Activated CD8-positive, alpha-beta memory T cell treated with anti-CD3 and anti-CD28 coated beads for 4 hours (primary cell): ENCODE data around the gene LRRC4C.
"Not testable (repeated sequence)": the region's sequence is repeated elsewhere in the genome, so short reads cannot be mapped to it uniquely, and the experiment has no call there.

Source experiments
- DNase-seq, 2 donors: peaks; one replicate each; pipeline ENCODE4 v3.0.0-alpha.2; 2020; ENCODE audit warnings: low read depth in 2 of 2

Gene LRRC4C

DNA sequence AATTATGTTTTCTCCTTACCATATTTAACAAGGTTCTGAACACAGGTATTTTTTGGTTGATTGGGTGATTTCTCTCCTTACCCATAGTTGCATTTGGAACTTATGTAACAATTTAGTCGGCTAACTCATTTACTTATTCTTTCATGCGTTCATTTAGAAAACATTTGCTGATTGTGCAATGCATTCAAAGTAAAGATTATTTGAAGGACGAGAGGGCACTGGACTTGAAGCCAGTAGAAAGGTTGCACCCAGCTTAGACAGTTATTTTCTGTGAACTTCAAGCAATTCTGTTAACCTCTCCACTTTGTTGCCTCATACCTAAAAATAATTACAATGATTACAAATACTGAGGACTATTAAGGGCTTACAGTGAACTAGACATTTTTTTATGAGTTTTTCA is 769.6 kb downstream of the LRRC4C start:
- DNase-seq = no peak

DNA sequence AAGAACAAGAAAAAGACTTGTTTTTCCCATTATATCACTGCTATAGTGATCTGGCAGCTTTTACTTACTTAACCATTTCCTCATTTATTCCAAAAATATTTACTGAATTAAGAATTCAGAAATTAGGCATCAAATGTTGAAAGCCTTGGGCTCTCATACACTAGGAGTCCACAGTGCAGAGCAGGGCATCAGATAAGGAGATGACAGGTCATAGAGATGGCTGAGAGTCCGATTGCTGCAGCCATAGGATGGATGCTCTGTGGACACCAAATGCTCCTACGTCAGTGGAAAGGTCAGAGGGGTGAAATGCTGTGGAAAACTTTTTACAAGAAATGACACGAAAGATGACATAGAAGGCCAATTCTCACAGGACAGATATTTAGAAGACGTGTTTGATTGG is 771.1 kb downstream of the LRRC4C start:
- no peak for DNase-seq

DNA sequence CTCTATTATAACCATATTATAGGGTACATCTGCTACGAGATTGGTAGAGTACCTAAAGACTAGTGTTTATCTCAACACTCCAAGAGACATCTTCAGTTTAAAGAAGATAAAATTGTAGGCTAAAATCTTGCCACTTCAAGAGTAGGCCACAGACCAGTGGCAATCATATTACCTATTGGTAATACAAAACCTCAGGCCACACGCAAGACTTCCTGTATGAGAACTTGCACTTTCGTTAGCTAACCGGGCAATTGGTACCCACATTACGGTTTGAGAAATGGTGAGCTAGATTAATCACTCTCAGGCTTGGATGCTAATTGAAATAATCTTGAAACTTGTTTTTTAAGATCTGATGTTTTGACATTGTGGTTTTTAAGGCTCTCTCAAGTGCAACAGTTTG is 772.7 kb downstream of the LRRC4C start:
- no peak for DNase-seq

DNA sequence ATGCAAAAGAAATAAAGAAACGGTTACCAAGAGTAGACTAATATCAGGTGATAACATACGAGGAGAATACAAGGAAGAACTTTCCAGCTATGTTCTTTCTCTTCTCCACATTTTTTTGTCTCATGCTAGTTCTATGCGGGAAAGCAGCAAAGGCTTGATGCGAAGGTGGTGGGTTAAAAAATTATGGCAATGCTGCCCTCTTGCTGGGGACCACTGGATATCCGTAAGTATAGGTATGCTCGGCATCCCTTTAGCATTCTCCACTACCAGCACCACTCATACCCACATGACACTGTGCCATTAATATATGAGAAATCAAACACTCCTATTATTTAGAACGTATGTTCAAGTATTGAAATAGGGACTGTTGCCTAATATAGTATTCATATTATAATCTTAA is 776.4 kb downstream of the LRRC4C start:
- DNase-seq = no peak

DNA sequence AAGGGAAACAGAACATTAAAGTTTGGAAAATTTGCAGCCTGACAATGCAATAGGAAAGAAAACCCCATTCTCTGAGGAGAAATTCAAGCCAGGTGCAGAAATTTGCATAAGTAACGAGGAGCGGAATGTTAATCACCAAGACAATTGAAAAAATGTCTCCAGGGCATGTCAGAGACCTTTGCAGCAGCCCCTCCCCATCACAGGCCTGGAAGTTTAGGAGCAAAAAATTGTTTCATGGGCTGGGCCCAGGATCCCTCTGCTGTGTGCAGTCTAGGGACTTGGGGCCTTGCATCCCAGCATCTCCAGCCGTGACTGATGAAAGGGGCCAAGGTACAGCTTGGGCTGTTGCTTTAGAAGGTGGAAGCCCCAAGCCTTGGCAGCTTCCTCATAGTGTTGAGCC is 780.2 kb downstream of the LRRC4C start:
- DNase-seq = no peak

DNA sequence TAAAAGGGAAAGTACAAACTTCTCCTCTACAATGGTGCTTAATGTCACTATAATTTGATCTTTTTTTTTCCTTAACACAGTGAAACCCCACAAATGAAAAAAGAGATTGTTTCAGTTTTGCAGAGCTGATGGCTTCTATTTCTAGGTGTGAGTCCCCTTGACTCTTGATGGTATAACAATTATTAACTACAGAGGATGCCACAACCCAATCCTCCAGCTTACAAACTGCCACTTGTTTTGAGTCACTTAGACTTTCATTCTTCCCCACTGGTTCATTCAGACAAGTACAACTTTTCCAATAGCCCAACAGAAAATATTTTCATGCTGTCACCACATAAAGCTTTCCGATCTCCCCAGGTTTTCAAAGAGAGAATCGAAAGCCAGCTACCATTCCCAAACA is 812.2 kb downstream of the LRRC4C start:
- DNase-seq = no peak

DNA sequence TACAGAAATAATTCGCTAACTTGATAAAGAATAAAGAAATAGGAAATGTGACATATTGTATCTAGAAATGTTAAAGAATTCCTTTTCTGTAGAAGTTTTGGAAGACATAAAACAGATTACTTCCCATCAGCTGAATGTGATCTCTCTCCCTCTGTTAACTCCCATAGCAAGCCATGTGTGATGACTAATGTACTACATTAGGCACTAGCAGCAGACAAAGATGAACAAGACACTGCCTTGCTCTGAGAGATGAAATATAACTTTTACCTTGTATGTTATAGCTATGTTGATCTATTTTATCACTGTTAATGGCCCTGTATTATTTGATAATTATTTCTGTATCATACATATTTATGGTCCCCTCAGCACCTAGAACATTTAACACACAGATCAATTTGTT is 817.2 kb downstream of the LRRC4C start:
- DNase-seq = no peak

DNA sequence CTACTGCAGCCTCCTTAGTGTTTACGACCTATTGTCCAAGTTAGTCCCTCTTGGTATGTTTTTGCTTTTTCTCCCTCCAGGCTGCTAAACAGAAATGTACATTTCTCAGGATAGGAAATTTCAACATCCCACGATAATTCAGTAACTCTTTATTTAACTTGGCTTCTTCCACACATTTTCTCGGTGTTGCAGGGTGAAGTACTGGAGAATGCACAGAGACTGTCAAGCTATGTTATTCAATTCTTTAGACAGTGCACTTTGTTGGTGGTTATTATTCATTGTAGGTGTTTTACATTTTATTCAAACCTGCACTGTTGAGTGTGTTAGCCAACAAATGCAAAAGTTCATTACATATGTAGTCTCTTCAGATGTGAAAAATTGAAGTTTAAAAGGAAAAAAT is 839.8 kb downstream of the LRRC4C start:
- no peak for DNase-seq

DNA sequence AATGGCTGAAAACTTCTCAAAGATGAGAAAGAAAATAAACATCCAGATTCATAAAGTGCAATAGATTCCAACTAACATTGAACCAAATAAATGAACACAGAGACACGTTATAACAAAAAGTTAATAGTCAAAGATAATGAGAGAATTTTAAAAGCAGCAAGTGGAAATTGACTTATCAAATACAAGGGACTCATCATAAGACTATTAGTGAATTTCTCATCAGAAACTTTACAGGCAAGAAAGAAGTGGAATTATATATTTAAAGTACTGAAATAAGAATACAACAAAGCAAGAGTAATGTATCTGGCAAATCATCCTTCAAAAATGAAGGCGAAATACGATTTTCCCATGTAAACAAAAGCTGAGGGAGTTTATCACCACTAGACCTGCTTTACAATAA is 852.7 kb downstream of the LRRC4C start:
- DNase-seq = no peak

DNA sequence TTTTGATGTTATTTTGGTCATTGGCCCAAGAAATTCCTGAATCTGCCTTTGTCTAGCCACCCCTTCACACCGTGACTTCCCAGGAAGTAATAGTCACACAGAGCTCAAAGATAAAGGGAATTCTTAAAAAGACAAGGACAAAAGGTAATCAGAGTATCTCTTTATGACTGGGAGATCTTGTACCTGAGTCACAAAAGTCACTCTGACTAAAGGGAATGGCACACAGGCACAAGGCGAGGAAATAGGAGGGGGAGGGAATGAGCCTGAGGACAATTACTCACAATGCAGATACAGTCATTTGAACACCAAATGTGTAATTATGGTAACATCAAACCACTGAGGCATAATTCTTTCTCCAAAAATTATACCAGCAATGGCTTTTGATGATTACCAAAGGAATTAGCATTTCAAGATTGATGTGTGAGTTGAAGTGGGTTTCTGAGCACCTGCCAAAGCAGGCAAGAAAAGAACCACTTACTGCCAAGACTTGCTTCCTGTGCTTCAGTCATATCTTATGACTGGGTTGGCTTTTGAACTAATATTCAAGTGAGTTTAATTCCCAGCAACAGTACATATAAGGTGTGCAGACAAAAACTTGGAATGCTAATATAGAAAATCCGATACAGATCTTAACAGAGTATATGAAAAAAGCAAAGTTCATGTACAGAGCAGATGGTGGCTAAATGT is 856.4 kb downstream of the LRRC4C start:
- no peak for DNase-seq

DNA sequence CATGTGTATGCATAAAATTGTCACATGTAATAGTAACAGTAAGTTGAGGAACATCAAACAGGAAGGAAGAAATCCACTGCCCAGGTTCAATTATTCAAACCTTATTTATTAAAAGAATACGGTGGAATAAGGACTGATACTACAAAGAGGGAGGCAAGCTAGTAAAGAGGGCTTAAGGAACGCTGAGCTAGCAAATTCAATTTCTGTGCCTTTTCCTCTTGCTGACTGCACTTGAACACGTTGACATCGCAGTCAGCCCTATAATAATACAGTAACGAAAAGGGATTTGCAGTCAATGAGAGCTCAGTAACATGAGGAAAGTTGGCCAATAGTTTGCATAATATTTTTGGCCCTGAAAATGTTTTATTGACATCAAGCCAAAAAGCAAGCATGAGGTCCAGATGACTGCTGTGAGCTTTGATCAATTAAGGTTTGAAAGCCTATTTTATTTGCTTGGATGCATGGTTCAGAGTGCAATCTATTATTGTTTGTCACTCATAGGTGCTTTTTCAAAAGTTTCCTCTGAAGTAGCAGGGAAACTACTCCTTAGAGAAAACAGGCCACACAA is 861.8 kb downstream of the LRRC4C start:
- DNase-seq = no peak

DNA sequence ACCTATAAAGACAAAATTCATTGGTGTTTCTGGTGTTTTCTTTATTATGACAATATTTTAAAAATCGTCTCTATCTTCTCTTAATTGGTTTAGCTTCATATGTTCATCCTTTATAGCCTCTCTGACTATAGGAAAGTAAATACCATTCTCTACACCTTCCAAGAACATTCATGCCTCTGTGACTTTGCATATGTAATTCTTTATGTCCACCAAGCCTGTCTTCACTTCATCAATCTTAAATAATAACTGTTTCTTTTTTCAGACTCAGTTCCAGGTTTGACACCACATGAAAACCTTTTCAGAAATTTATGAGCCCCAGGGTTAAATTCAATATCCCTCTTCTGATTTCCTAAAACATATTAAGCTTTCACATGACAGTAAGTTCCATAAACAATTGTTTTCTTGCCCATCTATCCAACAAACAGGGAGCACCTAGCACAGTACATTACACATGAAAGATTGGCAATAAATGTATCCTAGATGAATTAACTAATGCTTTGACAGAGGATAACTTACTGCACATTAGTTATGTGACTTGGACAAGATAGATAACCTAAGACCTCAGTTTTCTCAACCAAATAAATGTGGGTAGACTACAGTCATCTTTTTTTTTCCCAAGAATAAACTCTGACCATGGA is 886.1 kb downstream of the LRRC4C start:
- no peak for DNase-seq

DNA sequence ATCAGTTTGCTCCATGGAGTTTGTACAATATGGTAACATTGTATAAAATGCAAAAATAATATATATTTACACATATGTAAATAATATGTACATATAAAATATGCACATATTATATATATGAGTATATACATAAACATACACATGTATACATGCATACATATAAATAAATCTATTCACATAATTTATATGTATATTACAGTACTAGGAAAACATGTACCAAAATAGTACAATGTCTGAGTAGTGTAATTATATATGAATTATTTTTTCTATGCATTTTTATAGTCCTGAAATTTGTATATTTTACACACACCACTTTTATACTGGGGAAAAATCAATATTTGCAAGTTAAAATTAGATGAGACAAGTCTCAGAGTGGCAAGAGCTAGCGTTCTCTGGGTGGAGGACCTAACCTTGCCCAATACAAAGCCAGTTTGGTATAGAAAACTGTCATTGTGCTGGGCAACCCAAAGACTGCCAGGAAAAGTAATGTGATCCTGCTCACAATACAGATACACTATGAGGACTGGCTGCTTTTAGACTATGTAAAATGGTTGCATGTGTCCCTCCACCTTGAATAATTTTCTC is 889.4 kb downstream of the LRRC4C start:
- no peak for DNase-seq

DNA sequence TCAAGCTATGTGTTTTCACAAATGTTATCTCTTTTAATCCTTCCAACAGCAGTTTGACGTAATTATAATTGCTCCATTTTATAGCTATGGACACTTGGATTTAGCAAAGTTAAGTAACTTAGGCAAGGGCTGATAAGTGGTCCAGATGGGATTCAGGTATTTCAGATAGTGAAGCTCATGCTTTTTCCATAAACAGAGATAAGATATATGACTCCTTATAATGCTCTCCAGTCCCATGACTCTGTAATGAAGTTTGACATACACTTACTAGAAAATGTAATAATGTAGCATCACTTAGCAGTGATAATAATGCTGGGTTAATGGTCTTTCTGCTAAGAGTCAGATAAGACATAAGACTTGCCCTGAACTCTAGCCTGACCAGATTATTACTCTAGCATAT is 892.1 kb downstream of the LRRC4C start:
- DNase-seq = no peak

DNA sequence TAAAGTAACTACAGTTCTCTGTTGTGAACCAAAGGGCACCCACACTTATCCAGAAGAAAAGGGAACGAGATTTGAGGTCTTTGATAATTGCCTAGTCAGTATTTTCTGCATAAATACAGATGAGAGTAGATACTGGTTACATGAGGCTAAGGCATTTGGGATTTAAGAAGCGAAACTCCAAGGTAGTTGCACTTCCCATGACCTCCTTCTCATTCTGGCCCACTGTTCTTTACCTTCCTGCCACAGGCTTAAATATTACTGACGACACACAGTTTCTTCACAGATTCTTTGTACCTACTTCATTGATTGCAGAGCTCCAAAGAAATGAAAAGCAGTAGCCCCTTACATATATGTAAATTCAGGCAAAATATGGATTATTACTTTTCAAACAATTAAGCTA is 915.3 kb downstream of the LRRC4C start:
- DNase-seq = no peak

DNA sequence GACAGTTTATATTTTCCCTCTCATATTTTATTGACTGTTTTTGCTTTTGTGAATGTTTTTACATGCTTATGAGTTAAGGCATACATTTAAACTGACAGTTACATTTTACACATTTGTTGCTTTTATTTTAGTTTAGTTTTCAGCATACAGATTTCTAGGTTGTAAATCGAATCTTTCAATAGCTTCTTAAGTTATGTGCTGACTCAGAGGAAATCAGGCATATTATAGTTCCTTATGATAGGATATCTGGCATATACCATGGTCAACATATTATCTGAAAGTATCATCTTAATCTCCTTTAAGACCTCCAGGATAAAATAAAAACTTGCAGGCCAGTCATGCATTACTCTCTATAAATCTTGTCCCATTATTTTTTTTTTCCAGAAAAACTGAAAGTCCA is 916.6 kb downstream of the LRRC4C start:
- DNase-seq = no peak

DNA sequence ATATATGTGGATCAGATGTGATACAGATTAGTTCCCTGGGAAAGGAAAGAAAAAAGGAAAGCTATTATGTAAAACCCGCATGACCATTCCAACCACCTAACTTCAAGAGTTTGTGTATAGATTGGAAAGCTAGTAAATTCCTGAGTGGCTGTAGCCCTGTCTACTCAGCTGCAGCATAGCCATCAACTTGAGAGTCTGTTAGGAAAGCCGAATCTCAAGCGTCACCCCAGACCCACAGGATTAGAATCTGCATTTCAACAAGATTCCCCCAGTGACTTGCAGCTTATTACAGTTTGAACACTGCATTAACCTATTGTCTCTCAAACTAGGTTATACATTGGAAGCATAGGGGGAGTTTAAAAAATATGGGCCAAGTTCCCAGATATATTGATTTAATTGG is 921.7 kb downstream of the LRRC4C start:
- DNase-seq = no peak

DNA sequence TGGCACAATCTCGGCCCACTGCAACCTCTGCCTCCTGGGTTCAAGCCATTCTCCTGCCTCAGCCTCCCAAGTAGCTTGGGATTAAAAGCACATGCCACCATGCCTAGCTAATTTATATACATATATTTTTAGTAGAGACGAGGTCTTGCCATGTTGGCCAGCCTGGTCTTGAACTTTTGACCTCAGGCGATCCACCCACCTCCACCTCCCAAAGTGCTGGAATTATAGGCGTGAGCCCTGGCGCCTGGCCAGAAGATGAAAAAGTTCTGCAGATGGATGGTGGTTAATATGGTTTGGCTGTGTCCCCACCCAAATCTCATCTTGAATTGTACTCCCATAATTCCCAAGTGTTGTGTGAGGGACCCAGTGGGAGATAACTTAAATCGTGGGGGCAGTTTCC is 937.4 kb downstream of the LRRC4C start:
- not testable (repeated sequence) for DNase-seq

DNA sequence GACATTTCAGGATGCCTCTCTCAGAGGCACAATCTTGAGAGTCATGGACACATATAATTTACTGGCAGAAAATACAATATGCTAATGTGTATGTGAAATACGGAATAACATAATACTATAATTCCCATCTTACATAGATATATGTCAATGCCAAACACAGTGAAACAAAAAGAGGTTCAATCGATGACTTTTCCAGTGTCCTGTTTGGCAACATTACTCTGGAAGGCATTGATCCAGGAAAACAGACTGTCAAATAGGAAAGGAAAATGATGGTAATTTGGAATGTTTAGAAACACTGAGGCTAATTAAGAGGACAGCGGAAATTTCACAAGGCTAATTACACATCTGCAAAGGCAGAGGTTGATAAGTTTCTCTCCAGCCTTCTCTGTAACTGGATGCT is 942.3 kb downstream of the LRRC4C start:
- no peak for DNase-seq

DNA sequence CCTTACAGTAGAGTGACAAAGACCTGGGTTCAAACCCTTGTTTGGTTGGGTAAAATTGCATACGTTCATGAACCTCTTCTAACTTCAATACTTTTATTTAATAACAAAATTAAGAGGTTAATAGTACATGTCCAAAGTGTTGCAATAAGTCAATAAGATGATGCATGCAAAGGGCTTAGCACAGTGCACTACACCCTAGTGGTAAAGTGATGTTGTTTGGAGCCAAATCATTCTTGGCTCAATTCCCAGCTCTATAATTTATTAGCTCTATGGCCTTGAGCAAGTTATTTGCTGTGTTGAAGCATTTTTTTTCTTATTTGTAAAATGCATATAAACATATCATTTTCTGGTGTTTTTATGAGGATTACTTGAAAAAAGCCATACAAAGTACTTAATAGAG is 945.3 kb downstream of the LRRC4C start:
- no peak for DNase-seq

DNA sequence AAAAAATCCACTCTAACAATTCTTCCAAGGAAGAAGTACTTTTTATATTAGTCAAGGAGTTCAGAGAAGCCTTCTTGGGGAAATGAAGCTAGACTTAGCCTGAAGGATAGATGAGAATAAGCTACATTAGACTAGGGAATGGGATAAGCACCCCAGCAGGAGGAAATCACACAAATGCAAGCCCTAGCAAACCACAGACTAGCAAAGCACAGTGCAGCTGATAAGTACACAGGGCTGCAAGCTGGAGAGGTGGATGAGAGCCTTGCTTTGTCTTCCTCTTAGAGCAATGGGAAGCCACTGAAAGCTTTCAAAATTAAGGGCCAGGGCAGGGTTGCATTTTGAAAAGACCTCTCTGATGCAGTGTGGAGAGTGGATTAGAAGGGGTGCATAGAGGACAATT is 946.2 kb downstream of the LRRC4C start:
- no peak for DNase-seq

DNA sequence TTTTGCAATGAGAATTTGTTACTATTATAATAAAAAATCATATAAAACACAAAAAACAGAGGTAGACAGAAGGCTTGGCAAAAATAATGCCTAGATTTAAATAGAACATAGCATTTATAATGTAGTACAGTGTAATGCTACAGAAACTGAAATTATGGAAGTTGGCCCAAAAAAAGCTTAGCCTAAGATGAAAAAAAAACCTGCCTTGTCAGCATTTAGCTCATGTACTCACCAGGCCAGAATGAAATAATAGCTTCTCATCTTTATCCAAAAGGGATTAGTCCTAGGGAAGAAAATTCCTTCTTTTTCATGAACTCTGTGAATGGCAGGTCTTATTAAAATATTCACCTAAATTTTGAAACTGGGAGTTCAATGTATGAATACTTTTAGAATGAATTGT is 951.1 kb downstream of the LRRC4C start:
- no peak for DNase-seq

DNA sequence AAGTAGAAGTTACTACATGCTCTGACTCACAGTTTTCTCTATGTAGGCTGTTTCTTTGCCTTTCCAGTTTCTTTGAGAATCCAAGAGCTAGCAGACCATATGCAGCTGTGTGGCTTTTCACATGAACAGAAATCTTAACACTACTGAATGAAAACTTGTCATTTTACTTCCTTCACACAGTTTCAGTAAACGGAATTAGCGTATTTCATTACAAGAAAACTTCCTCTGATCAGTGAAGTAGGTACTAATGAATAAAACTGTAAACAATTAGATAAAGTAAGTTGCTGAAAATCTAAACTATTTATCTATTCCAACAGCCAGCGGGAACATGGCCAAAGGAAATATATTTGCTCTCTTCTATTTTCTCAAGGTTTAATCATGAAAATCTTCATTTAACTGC is 953.2 kb downstream of the LRRC4C start:
- no peak for DNase-seq
